COR-L47 (cell line): ENCODE measurements around the gene LRRC31.
A peak's percentile ranks its signal among the peaks of the same experiment; 100 is the strongest.

Experiments used
- DNase-seq: peaks from one replicate; lab custom pipeline; 2025; lab: John Stamatoyannopoulos, UW

LRRC31 gene

GRCh38 chr3:169869484-169870220 is at the start of gene LRRC31:
TSS of gene LRRC31 (minus strand) at chr3:169869935. CDS start at chr3:169869807, 128 bp downstream.
- DNase-seq = peak; percentile 67

- no peak for DNase-seq
These were observed 44.6 kb upstream of the LRRC31 start for GRCh38 chr3:169914321-169914720.

DNA sequence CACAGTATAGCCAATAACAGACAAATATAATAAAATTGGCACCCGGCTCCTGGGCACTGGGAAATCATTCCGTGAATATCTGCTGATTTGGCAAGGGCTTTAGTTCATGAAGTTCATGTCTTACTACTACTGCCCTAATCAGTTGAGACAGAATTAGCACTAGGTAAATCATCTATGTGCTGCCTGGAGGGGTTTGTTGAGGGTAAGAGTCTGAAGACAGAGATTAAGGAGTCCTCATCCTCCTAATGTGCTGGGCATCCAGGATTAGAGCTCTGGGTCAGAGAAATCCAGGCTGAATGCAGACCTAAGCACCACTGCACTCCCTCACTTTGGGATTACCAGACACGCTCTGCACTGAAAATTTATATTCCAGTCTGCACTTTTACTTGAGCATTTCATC is 43.6 kb upstream of the LRRC31 start:
- DNase-seq = no peak

GRCh38 chr3:169911272-169911671 is 41.5 kb upstream of the LRRC31 start, which contains the start of gene SAMD7:
TSS of gene SAMD7 (plus strand) at chr3:169911572. CDS start at chr3:169919499, 7,927 bp downstream.
- no peak for DNase-seq

GRCh38 chr3:169907944-169908343 is 38.2 kb upstream of the LRRC31 start:
- DNase-seq = no peak

DNA sequence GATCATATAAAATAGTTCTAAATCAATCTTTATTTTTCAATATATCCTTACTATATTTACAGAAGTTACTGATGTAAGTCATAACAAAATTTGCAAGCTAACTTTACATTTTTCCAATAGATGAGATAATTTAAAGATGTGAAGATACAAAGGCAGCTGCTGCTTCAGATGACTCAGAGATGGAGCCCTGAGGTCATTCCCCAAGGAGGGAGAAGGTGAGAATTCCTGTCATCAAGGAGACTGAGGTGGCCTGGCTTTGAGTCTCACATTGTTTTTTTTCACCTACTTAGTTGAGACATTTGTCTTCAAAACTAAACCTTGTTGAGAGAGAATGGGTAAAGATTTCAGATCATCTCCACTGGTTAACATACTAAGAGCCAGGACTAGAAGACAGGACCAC is 37.7 kb upstream of the LRRC31 start:
- DNase-seq = no peak

GRCh38 chr3:169905404-169905803 is 35.7 kb upstream of the LRRC31 start:
- DNase-seq = no peak

- DNase-seq = no peak
These were observed 31.7 kb upstream of the LRRC31 start for GRCh38 chr3:169901453-169901852.

- DNase-seq = no peak
These were observed 27.5 kb upstream of the LRRC31 start for GRCh38 chr3:169897284-169897683.

DNA sequence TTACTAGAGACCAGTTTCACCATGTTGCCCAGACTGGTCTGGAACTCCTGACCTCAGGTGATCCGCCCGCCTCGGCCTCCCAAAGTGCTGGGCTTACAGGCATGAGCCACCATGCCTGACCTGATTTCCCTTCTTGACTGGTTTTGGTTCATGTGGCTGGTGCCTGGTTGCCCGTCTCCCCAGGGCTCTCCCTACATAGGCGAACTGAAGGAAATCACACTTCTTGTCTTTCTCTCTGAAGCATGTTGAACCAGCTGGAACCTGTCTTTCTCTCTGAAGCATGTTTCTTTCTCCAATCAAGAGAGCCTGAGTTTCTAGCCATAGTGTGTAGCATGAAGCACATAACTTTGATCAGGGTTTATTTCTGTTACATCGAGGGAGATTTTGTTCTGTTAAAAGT is 25.3 kb upstream of the LRRC31 start:
- no peak for DNase-seq

DNA sequence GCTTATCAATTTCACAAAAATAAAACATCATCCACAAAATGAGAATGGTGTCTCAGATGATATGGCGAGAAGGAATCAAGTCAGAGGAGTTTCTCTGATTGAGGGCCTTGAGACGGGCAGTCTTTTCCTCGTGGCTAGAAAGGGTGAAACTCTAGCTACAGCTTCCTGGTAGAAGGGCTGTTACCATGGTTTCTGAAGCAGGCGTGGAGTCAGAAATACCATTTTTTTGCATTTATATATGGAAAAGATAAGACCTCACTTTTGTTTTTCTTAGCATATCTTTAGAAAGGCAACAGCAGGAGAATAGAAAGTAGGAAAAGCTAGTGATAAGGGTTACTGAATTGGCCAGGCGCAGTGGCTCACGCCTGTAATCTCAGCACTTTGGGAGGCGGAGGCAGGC is 24.4 kb upstream of the LRRC31 start:
- DNase-seq = no peak

DNA sequence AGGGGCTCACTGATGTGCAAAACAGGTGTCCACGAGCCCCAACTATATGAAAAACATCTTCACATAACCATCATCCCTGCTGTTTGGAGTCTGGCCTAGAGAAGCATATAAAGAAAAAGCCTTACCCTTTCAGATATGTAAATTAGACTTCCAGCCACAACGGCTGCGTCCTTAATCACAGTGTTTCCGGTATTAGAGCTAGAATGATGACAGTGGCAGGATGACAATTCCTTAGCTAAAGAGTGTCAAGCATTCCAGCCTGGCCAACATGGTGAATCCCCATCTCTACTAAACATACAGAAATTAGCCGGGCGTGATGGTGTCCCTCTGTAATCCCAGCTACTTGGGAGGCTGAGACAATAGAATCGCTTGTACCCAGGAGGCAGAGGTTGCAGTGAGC is 22.2 kb upstream of the LRRC31 start:
- no peak for DNase-seq

DNA sequence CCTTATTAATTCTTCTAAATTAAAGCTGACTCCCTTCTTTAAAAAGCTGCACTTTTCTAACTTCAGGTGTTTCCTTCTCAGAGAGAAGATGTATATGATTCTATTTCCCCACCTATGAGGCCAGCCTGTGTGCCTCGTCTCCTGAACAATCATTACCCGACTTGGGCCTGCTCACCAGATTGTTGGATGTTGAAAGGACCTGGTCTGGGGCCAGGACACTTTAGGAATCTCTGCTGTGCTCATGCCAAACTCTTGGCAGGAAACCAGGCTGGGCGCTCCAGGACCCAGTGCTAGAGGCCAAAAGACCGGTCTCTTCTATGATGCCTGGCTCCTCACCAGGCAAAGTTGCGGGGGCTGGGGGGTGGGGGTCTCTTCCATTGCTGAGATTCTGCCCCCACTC is 16.9 kb upstream of the LRRC31 start:
- no peak for DNase-seq

GRCh38 chr3:169880576-169881250 is 11.0 kb upstream of the LRRC31 start:
- no peak for DNase-seq

- DNase-seq = no peak
These were observed 10.3 kb upstream of the LRRC31 start for GRCh38 chr3:169879845-169880575.

DNA sequence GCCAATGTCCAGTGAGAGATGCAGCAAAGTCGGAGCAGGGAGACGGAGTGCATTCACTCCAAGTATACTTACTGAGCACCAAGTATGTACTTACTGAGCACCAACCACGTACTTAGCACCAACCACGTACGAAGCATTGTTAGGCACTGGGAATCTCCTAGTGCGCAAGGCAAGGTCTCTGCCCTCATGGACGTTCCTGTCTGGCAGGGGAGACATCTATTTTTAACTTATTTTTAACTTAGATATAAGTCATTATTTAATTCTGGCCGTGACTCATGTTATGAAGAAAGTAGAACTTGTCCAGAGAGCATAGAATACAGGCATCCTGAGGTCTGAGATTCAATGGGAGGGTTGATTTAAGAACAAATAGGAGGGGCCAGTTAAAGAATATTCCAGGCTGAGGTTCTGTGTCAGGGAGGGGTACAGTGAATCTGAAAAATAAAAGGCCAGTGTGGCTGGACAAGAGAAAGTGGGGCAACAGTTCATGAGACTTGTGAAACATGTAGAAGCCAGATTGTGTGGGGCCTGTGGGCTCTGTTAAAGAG is 9.3 kb upstream of the LRRC31 start:
- no peak for DNase-seq

DNA sequence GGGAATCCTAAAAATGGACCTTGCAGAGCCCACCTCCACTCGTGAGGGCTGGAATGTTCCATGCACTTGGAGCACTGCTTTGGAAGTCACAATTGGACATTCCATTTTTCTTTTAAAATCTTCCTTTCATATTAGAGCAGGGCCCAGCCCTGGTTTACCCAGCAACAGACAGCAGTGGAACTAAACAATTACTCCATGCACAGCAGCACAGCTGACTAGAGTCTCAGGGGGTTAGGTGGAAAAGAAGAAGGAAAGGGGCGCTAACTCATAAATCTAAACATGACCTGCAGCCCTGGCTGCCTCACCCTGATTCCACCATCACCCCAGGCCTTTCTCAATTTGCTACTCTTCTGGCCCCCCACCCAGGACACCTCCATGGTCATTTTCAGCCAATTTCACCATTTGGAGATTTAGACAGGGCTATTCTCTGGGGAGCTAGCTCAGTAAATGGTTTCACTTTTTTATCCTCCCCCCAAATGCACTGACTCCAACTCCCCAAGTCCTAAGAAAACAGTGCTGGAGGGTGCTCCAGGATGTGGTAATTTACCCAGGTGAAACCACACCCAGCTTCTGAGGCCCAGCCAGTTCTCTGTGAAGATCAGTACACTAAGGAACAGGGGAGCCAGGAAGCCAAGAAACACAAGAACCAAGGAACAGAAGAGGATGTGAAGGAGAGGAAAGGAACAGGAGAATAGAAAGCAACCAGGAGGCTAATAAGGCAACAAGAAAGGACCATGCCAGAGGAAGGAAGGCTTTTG is 1.6 kb upstream of the LRRC31 start:
- DNase-seq = no peak

- no peak for DNase-seq
These were observed 1.4 kb downstream of the LRRC31 start for GRCh38 chr3:169868369-169868768.

DNA sequence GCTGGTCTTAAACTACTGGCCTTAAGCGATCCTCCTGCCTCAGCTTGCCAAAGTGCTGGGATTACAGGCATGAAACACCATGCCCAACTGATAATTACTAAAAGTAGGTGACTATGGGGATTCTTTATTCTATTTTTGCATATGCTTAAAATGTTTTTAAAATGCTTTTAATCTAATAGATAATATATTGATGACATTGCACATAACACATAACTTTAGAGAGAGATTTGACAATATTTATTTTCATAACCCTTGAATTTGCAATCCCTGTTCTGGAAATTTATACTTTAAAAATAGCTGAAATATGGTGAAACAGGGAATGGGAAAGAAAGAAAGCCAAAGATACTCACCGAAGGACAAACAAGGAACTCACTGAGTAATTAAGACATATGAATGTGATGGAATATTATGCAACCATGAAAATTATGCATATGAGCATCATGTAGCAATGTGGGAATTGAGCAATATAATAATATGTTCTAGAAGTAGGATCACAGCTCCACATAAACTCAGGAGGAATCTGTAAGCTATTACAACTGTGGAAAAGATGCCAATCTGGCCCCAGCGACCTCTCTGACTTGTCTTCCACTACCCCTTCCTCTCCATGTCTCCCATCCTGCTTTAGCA is 2.0 kb downstream of the LRRC31 start:
- DNase-seq = no peak

GRCh38 chr3:169865176-169865767 is 4.5 kb downstream of the LRRC31 start:
- DNase-seq = no peak

DNA sequence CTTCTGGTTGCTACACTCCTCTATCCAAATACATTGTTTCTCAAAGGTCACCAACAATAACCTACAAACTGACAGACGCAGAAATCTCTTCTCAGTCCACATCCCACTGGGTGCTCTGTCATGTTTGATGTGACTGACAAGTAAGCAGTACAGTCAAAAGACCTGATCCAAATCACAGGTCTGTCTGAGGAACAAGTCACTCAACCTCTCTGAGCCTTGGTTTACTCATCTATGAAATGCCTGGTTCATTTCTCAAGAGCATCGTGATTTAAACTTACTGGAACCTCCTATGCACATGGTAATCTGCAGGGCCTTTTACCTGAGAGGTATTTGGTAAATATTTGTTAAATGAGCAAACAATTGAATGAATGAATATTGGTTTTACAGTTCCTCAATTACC is 5.5 kb downstream of the LRRC31 start:
- no peak for DNase-seq
